HepG2 (cell line): ENCODE measurements around the gene IKZF3. TPM values are rescaled to one million over a fixed set of nuclear protein-coding genes. Genes with fewer than 3 reads are reported as not detected.

Source experiments
- CCDC6 ChIP-seq: sonication (generic); formaldehyde crosslinking; IDR thresholded peaks from 2 replicates; pipeline ENCODE4 v1.8.1; 2022; ENCODE audit warnings: mild to moderate bottlenecking, missing genetic modification reagents, moderate library complexity
- CHD4 ChIP-seq: fragments of 200-600 bp; sonication (generic); IDR thresholded peaks from 2 replicates; pipeline ENCODE4 v1.7.0; 2017; ENCODE audit warnings: mild to moderate bottlenecking, low read length, borderline replicate concordance
- FOXJ3 ChIP-seq: sonication (generic); formaldehyde crosslinking; IDR thresholded peaks from 2 replicates; pipeline ENCODE4 v1.4.0; 2020; ENCODE audit warnings: missing genetic modification reagents, mild to moderate bottlenecking, borderline replicate concordance
- MAFF ChIP-seq: IDR thresholded peaks from 2 replicates; pipeline ENCODE4 v1.6.1; 2011; ENCODE audit warnings: low read depth, low read length, improper control_type of control experiment
- NCOA2 ChIP-seq: sonication (generic); formaldehyde crosslinking; IDR thresholded peaks from 2 replicates; pipeline ENCODE4 v1.8.0; 2022; ENCODE audit warnings: inconsistent platforms
- NFRKB ChIP-seq: fragments of 450-650 bp; IDR thresholded peaks from 2 replicates; pipeline ENCODE4 v1.6.1; 2017
- NFYB ChIP-seq: sonication (generic); formaldehyde crosslinking; IDR thresholded peaks from 2 replicates; pipeline ENCODE4 v1.4.0; 2020; ENCODE audit warnings: missing genetic modification reagents
- PAX8 ChIP-seq: sonication (generic); formaldehyde crosslinking; IDR thresholded peaks from 2 replicates; pipeline ENCODE4 v1.8.0; 2022; ENCODE audit warnings: mild to moderate bottlenecking, missing genetic modification reagents, borderline replicate concordance
- SNAI1 ChIP-seq: sonication (generic); formaldehyde crosslinking; IDR thresholded peaks from 2 replicates; pipeline ENCODE4 v1.5.0; 2020; ENCODE audit warnings: mild to moderate bottlenecking, missing genetic modification reagents, borderline replicate concordance
- SNRNP70 ChIP-seq: fragments of 200-400 bp; formaldehyde crosslinking; IDR thresholded peaks from 2 replicates; pipeline ENCODE4 v1.6.1; 2017; ENCODE audit warnings: mild to moderate bottlenecking, low read depth, low read length, moderate library complexity
- TFAP4 ChIP-seq: sonication (generic); IDR thresholded peaks from 2 replicates; pipeline ENCODE4 v1.6.1; 2016; ENCODE audit warnings: low read depth, borderline replicate concordance
- U2AF1 ChIP-seq: fragments of 200-400 bp; formaldehyde crosslinking; optimal IDR thresholded peaks from 2 replicates; pipeline ENCODE3; 2017; ENCODE audit warnings: mild to moderate bottlenecking, low read depth, low read length
- ZKSCAN8 ChIP-seq: IDR thresholded peaks from 2 replicates; pipeline ENCODE4 v1.6.1; 2016; ENCODE audit warnings: borderline replicate concordance, missing genetic modification reagents, missing compliant biosample characterization
- ZNF326 ChIP-seq: sonication (generic); formaldehyde crosslinking; IDR thresholded peaks from 2 replicates; pipeline ENCODE4 v1.4.0; 2020; ENCODE audit warnings: missing genetic modification reagents, borderline replicate concordance
- ZNF335 ChIP-seq: sonication (generic); formaldehyde crosslinking; IDR thresholded peaks from 2 replicates; pipeline ENCODE4 v1.4.0; 2020; ENCODE audit warnings: missing genetic modification reagents
- ZNF441 ChIP-seq: sonication (generic); formaldehyde crosslinking; IDR thresholded peaks from 2 replicates; pipeline ENCODE4 v1.7.0; 2021; ENCODE audit warnings: missing genetic modification reagents, borderline replicate concordance
- ZNF549 ChIP-seq: sonication (generic); formaldehyde crosslinking; IDR thresholded peaks from 2 replicates; pipeline ENCODE4 v1.5.0; 2020; ENCODE audit warnings: missing genetic modification reagents
- ZNF589 ChIP-seq: sonication (generic); formaldehyde crosslinking; conservative IDR thresholded peaks from 2 replicates; pipeline ENCODE4 v1.8.0; 2022; ENCODE audit warnings: mild to moderate bottlenecking, moderate library complexity, missing genetic modification reagents
- ZNF615 ChIP-seq: sonication (generic); formaldehyde crosslinking; IDR thresholded peaks from 2 replicates; pipeline ENCODE4 v1.5.0; 2020; ENCODE audit warnings: mild to moderate bottlenecking, missing genetic modification reagents, borderline replicate concordance
- ZNF670 ChIP-seq: sonication (generic); formaldehyde crosslinking; IDR thresholded peaks from 2 replicates; pipeline ENCODE4 v1.8.0; 2022; ENCODE audit warnings: mild to moderate bottlenecking, missing genetic modification reagents, borderline replicate concordance
- ZNF747 ChIP-seq: sonication (generic); formaldehyde crosslinking; IDR thresholded peaks from 2 replicates; pipeline ENCODE4 v1.8.1; 2023; ENCODE audit warnings: missing genetic modification reagents, mild to moderate bottlenecking, borderline replicate concordance
- polyA plus RNA-seq, 8 experiments: library from polyadenylated mRNA; depleted of rRNA in 3 of 8; stranded (reverse) in 7 of 8; unstranded in 1 of 8; fragments of >200 nt; fragmentation: Illumina TruSeq in 4 of 8; extraction: Trizol in 4 of 8; gene quantifications; 2 replicates each; pipeline versions ENCODE4 v1.2.1 to v1.2.3, GENCODE V29; 2011 to 2016; ENCODE audit warnings: low read depth in 4 of 8, missing spikeins in 1 of 8, mixed read lengths in 1 of 8; ENCODE audit not compliant: insufficient read depth in 1 of 8
- total RNA-seq, 5 experiments: library from RNA; depleted of rRNA; stranded (reverse); fragments of >200 nt; fragmentation: Illumina TruSeq; extraction: Trizol; gene quantifications; 2 replicates each; pipeline ENCODE4 v1.2.3, GENCODE V29; 2016; ENCODE audit warnings: low read depth in 1 of 5
- TF ChIP-seq, protein P1 (sequence below): IDR thresholded peaks from 2 replicates; pipeline ENCODE4 v1.6.1; 2016; ENCODE audit warnings: low read depth, control low read depth
- TF ChIP-seq, protein P2 (sequence below): sonication (generic); formaldehyde crosslinking; IDR thresholded peaks from 2 replicates; pipeline ENCODE4 v1.5.1; 2020; ENCODE audit warnings: missing genetic modification reagents, mild to moderate bottlenecking, borderline replicate concordance
- TF ChIP-seq, protein P3 (sequence below), 2 experiments: sonication (generic) in 1 of 2; formaldehyde crosslinking in 1 of 2; IDR thresholded peaks; 2 replicates each; pipeline versions ENCODE4 v1.5.1 to v1.6.1; 2011 to 2020; ENCODE audit warnings: borderline replicate concordance in 1 of 2, low read depth in 1 of 2, low read length in 1 of 2, mild to moderate bottlenecking in 1 of 2, missing genetic modification reagents in 1 of 2, moderate library complexity in 1 of 2

IKZF3 gene
- total and polyA plus RNA-seq, 2 of the 13 experiments (the other 11 are each of a cell fraction or from before 2014, with no cell fraction given), result not detected

DNA sequence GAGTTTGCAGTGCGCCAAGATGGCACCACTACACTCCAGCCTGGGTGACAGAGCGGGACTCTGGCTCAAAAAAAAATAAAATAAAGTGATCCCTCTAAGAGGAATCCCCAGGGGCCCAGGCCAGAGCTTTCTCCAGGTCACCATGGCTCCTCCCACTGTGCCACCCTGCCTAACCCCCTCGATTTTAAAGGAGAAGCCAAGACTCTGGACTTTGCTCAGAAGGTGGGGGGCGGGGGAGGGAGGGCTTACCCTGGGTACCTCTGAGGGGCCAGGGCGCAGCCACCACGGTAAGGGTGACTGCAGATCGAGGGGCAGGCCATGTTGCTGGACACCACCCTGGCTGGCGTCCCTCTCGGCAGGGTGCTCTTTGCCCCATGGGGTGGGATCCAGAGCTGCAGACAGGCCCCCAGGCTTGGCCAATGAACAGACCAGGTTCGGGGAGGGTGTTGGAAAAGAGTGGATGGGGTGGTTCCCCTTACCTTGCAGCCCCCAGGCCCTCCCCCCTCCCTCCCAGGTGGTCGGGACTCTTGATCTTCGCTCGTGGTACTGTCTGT lies 126.8 kb downstream of the IKZF3 start (continued):
- TF ChIP-seq SNAI1 (CRISPR knock-in tag), result no peak
- TF ChIP-seq, protein P1, sequence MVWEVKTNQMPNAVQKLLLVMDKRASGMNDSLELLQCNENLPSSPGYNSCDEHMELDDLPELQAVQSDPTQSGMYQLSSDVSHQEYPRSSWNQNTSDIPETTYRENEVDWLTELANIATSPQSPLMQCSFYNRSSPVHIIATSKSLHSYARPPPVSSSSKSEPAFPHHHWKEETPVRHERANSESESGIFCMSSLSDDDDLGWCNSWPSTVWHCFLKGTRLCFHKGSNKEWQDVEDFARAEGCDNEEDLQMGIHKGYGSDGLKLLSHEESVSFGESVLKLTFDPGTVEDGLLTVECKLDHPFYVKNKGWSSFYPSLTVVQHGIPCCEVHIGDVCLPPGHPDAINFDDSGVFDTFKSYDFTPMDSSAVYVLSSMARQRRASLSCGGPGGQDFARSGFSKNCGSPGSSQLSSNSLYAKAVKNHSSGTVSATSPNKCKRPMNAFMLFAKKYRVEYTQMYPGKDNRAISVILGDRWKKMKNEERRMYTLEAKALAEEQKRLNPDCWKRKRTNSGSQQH, result no peak
- no peak for TF ChIP-seq ZNF615
- no peak for TF ChIP-seq NCOA2
- no peak for TF ChIP-seq ZNF441 (CRISPR knock-in tag)
- TF ChIP-seq SNRNP70, result no peak
- TF ChIP-seq CCDC6 (CRISPR knock-in tag), result no peak
- no peak; the same call in 1 of the 2 replicates for TF ChIP-seq ZNF335 (CRISPR knock-in tag)
- no peak for TF ChIP-seq ZNF549 (CRISPR knock-in tag)
- TF ChIP-seq ZKSCAN8 (CRISPR knock-in tag), result no peak
- no peak for TF ChIP-seq U2AF1
- peak; percentile 50; the same call in 1 of the 2 replicates for TF ChIP-seq TFAP4
- no peak for TF ChIP-seq FOXJ3 (CRISPR knock-in tag)
- TF ChIP-seq NFYB, result peak; percentile 67
- no peak for TF ChIP-seq ZNF326
- peak; percentile 12; the same call in 1 of the 2 replicates for TF ChIP-seq PAX8
- no peak for TF ChIP-seq MAFF
- no peak for TF ChIP-seq CHD4
- TF ChIP-seq ZNF589 (CRISPR knock-in tag), result no peak
- TF ChIP-seq, protein P2, sequence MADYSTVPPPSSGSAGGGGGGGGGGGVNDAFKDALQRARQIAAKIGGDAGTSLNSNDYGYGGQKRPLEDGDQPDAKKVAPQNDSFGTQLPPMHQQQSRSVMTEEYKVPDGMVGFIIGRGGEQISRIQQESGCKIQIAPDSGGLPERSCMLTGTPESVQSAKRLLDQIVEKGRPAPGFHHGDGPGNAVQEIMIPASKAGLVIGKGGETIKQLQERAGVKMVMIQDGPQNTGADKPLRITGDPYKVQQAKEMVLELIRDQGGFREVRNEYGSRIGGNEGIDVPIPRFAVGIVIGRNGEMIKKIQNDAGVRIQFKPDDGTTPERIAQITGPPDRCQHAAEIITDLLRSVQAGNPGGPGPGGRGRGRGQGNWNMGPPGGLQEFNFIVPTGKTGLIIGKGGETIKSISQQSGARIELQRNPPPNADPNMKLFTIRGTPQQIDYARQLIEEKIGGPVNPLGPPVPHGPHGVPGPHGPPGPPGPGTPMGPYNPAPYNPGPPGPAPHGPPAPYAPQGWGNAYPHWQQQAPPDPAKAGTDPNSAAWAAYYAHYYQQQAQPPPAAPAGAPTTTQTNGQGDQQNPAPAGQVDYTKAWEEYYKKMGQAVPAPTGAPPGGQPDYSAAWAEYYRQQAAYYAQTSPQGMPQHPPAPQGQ (CRISPR knock-in tag), result no peak
- TF ChIP-seq, protein P3, sequence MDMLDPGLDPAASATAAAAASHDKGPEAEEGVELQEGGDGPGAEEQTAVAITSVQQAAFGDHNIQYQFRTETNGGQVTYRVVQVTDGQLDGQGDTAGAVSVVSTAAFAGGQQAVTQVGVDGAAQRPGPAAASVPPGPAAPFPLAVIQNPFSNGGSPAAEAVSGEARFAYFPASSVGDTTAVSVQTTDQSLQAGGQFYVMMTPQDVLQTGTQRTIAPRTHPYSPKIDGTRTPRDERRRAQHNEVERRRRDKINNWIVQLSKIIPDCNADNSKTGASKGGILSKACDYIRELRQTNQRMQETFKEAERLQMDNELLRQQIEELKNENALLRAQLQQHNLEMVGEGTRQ (IDR thresholded peaks at IDR 0.05; ENCODE audit: low read depth, low read length), result no peak
- TF ChIP-seq, protein P3 (CRISPR knock-in tag; IDR thresholded peaks at IDR 0.05; ENCODE audit: borderline replicate concordance), result no peak
- TF ChIP-seq ZNF670 (CRISPR knock-in tag), result no peak
- TF ChIP-seq NFRKB, result no peak
- TF ChIP-seq ZNF747 (CRISPR knock-in tag), result no peak
